Ascending aorta (tissue), 2 donors: Measurements from ENCODE around the gene PXK. TPM values are rescaled to one million over a fixed set of nuclear protein-coding genes. Genes with fewer than 3 reads are reported as not detected.

Experiments
- DNase-seq, 2 donors: peaks; one replicate each; pipeline ENCODE4 v3.0.0-alpha.2; 2019; ENCODE audit warnings: low spot score in 2 of 2
- H3K27ac ChIP-seq, 2 donors: fragments of 200-600 bp; sonication (generic); one replicate each; pipeline ENCODE4 v1.5.1; 2016 to 2017; ENCODE audit warnings: mild to moderate bottlenecking in 1 of 2
- H3K27me3 ChIP-seq: fragments of 200-600 bp; sonication (generic); one replicate; pipeline ENCODE4 v1.5.1; 2017
- H3K36me3 ChIP-seq, 2 donors: fragments of 200-600 bp; sonication (generic); one replicate each; pipeline ENCODE4 v1.5.1; 2016
- H3K4me1 ChIP-seq, 2 donors: fragments of 200-600 bp; sonication (generic); one replicate each; pipeline ENCODE4 v1.5.1; 2016 to 2017; ENCODE audit warnings: mild to moderate bottlenecking in 1 of 2
- H3K4me3 ChIP-seq, 2 donors: fragments of 200-600 bp; sonication (generic); one replicate each; pipeline ENCODE4 v1.5.1; 2016 to 2017; ENCODE audit warnings: mild to moderate bottlenecking in 1 of 2
- H3K9me3 ChIP-seq, 2 donors: fragments of 200-600 bp; sonication (generic); one replicate each; pipeline ENCODE4 v1.5.1; 2016
- CTCF ChIP-seq, 3 experiments: fragments of 200-600 bp in 2 of 3; fragments of 450-650 bp in 1 of 3; sonication (generic) in 2 of 3; IDR thresholded peaks; one replicate each; pipeline ENCODE4 v1.5.1; 2016 to 2019; ENCODE audit warnings: antibody characterized with exemption in 3 of 3, mild to moderate bottlenecking in 1 of 3, moderate library complexity in 1 of 3
- intact Hi-C: fragments of 100-400 bp; cut with DNase I; formaldehyde crosslinking; loops from one replicate; pipeline ENCODE4 v1.15.1; 2023
- total RNA-seq: library from RNA; depleted of rRNA; stranded (reverse); fragments of >200 nt; gene quantifications from one replicate; pipeline ENCODE4 v1.1.0, GENCODE V29; 2016

The PXK gene
- total RNA-seq, 1 donor from 2014 or later, result 14.8 TPM

- no peak for DNase-seq
- H3K27me3 ChIP-seq, result no peaks in the 10 kb centered on the region
- no peaks in the 10 kb centered on the region for H3K4me1 ChIP-seq
- H3K9me3 ChIP-seq, result no peaks in the 10 kb centered on the region
- H3K27ac ChIP-seq, result no peak overlapping the region
- H3K4me3 ChIP-seq, result no peak overlapping the region
- intact Hi-C loops, result no loop called here
- H3K36me3 ChIP-seq, result peaks cover 44 to 63% of the 10 kb centered on the region in 2 donors
- no peak for TF ChIP-seq CTCF (IDR thresholded peaks at IDR 0.05)
Observed at GRCh38 chr3:58317811-58318210, 14.9 kb upstream of the PXK start.

- intact Hi-C loops, result loop anchor here (2.0 to 5.0 kb wide), 2 partner anchors 93 to 211 kb away; no protein-coding TSS in a partner anchor
- Histone ChIP-seq H3K36me3 (peaks cover 18 to 23% of the 10 kb centered on the region in 2 donors), H3K4me1 (peaks cover 0 to 2% of the 10 kb centered on the region in 2 donors), H3K27ac (no peak overlapping the region), H3K4me3 (no peak overlapping the region), H3K9me3 (no peaks in the 10 kb centered on the region), H3K27me3 (no peaks in the 10 kb centered on the region)
- DNase-seq, result no peak
- no peak for TF ChIP-seq CTCF (IDR thresholded peaks at IDR 0.05)
Observed at GRCh38 chr3:58321791-58322190, 10.9 kb upstream of the PXK start.

- H3K27ac ChIP-seq, result no peak overlapping the region
- H3K36me3 ChIP-seq, result peaks cover 10 to 13% of the 10 kb centered on the region in 2 donors
- peaks cover 0 to 2% of the 10 kb centered on the region in 2 donors for H3K4me1 ChIP-seq
- no peaks in the 10 kb centered on the region for H3K27me3 ChIP-seq
- DNase-seq, result no peak
- H3K9me3 ChIP-seq, result no peaks in the 10 kb centered on the region
- H3K4me3 ChIP-seq, result no peak overlapping the region
- TF ChIP-seq CTCF (IDR thresholded peaks at IDR 0.05), result no peak
- intact Hi-C loops, result loop anchor here (2.0 to 5.0 kb wide), 2 partner anchors 92 to 210 kb away; no protein-coding TSS in a partner anchor
Observed at GRCh38 chr3:58322793-58323192, 9.9 kb upstream of the PXK start.

GRCh38 chr3:58323529-58324390 is 8.9 kb upstream of the PXK start:
- no peak for DNase-seq
- intact Hi-C loops, result loop anchor here (2.0 to 5.0 kb wide), 2 partner anchors 91 to 209 kb away; no protein-coding TSS in a partner anchor
- Histone ChIP-seq H3K4me1 (peaks cover 0 to 2% of the 10 kb centered on the region in 2 donors), H3K4me3 (no peak overlapping the region), H3K36me3 (peaks cover 3 to 5% of the 10 kb centered on the region in 2 donors), H3K27me3 (no peaks in the 10 kb centered on the region), H3K27ac (no peak overlapping the region), H3K9me3 (no peaks in the 10 kb centered on the region)
- TF ChIP-seq CTCF (IDR thresholded peaks at IDR 0.05), result no peak

- Histone ChIP-seq H3K27me3 (no peaks in the 10 kb centered on the region), H3K4me3 (no peak overlapping the region), H3K9me3 (no peaks in the 10 kb centered on the region), H3K36me3 (no peaks in the 10 kb centered on the region), H3K27ac (peak overlapping the region in 1 of 2 donors; percentile 44), H3K4me1 (peaks cover 0 to 2% of the 10 kb centered on the region in 2 donors)
- no peak for TF ChIP-seq CTCF (IDR thresholded peaks at IDR 0.05)
- no peak for DNase-seq
- intact Hi-C loops, result loop anchor here (5.0 kb wide), 1 partner anchor 208 kb away; no protein-coding TSS in a partner anchor
Observed at GRCh38 chr3:58324391-58325390, 8.0 kb upstream of the PXK start.
